ENCODE data around the gene APAF1. TPM values are rescaled to one million over a fixed set of nuclear protein-coding genes. Genes with fewer than 3 reads are reported as not detected.
"Not testable (repeated sequence)": the region's sequence is repeated elsewhere in the genome, so short reads cannot be mapped to it uniquely, and the experiment has no call there.

APAF1 gene
- total and polyA plus RNA-seq, 8 donors: 21.1 to 54.4 (median 41.9) TPM

- peaks cover 0 to 60% of the 10 kb centered on the region in 2 donors for H3K4me1 ChIP-seq
- H3K9me3 ChIP-seq: no peaks in the 10 kb centered on the region
- H3K4me3 ChIP-seq: no peak overlapping the region
- no peaks in the 10 kb centered on the region for H3K36me3 ChIP-seq
- intact Hi-C loops (cut with DNase I): no loop called here
- ATAC-seq (no peak), DNase-seq (no peak)
- no peaks in the 10 kb centered on the region for H3K27me3 ChIP-seq
- H3K27ac ChIP-seq: no peak overlapping the region
- TF ChIP-seq, protein P1, sequence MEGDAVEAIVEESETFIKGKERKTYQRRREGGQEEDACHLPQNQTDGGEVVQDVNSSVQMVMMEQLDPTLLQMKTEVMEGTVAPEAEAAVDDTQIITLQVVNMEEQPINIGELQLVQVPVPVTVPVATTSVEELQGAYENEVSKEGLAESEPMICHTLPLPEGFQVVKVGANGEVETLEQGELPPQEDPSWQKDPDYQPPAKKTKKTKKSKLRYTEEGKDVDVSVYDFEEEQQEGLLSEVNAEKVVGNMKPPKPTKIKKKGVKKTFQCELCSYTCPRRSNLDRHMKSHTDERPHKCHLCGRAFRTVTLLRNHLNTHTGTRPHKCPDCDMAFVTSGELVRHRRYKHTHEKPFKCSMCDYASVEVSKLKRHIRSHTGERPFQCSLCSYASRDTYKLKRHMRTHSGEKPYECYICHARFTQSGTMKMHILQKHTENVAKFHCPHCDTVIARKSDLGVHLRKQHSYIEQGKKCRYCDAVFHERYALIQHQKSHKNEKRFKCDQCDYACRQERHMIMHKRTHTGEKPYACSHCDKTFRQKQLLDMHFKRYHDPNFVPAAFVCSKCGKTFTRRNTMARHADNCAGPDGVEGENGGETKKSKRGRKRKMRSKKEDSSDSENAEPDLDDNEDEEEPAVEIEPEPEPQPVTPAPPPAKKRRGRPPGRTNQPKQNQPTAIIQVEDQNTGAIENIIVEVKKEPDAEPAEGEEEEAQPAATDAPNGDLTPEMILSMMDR (IDR thresholded peaks at IDR 0.05): no peak
Observed at GRCh38 chr12:98638009-98638408, 7.1 kb upstream of the APAF1 start.

GRCh38 chr12:98639491-98639890 is 5.6 kb upstream of the APAF1 start:
- Histone ChIP-seq H3K27me3 (no peaks in the 10 kb centered on the region), H3K36me3 (no peaks in the 10 kb centered on the region), H3K27ac (no peak overlapping the region), H3K4me3 (no peak overlapping the region), H3K4me1 (peaks cover 0 to 66% of the 10 kb centered on the region in 2 donors), H3K9me3 (no peaks in the 10 kb centered on the region)
- intact Hi-C loops (cut with DNase I): no loop called here
- TF ChIP-seq, protein P1 (IDR thresholded peaks at IDR 0.05): no peak
- DNase-seq (no peak), ATAC-seq (no peak)

DNA sequence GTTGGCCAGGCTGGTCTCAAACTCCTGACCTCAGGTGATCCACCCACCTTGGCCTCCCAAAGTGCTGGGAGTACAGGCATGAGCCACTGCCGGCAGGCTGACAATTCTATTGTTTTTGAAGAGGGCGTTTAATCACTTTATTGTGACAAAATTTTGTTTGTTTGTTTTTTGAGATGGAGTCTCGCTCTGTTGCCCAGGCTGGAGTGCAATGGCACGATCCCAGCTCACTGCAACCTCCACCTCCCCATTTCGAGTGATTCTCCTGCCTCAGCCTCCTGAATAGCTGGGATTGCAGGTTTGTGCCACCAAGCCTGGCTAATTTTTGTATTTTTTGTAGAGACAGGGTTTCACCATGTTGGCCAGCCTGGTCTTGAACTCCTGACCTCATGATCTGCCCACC is 2.3 kb upstream of the APAF1 start:
- H3K27me3 ChIP-seq; ATAC-seq; intact Hi-C loops (cut with DNase I); H3K36me3 ChIP-seq; DNase-seq; H3K9me3 ChIP-seq: not testable (repeated sequence)
- H3K27ac ChIP-seq: peak overlapping the region in 1 of 2 donors; percentile 92
- H3K4me3 ChIP-seq: peak overlapping the region in 1 of 2 donors; percentile 100
- peaks cover 12 to 63% of the 10 kb centered on the region in 2 donors for H3K4me1 ChIP-seq

- DNase-seq (no peak), ATAC-seq (peak; percentile 18)
- no peaks in the 10 kb centered on the region for H3K27me3 ChIP-seq
- peak overlapping the region; percentile 91 to 92 for H3K27ac ChIP-seq
- intact Hi-C loops (cut with DNase I): no loop called here
- H3K4me3 ChIP-seq: peak overlapping the region; percentile 96 to 100
- H3K9me3 ChIP-seq: no peaks in the 10 kb centered on the region
- peaks cover 12 to 57% of the 10 kb centered on the region in 2 donors for H3K4me1 ChIP-seq
- TF ChIP-seq, protein P1 (IDR thresholded peaks at IDR 0.05): no peak
- peaks cover 0 to 10% of the 10 kb centered on the region in 2 donors for H3K36me3 ChIP-seq
Observed at GRCh38 chr12:98644433-98644711, 718 bp upstream of the APAF1 start.

DNA sequence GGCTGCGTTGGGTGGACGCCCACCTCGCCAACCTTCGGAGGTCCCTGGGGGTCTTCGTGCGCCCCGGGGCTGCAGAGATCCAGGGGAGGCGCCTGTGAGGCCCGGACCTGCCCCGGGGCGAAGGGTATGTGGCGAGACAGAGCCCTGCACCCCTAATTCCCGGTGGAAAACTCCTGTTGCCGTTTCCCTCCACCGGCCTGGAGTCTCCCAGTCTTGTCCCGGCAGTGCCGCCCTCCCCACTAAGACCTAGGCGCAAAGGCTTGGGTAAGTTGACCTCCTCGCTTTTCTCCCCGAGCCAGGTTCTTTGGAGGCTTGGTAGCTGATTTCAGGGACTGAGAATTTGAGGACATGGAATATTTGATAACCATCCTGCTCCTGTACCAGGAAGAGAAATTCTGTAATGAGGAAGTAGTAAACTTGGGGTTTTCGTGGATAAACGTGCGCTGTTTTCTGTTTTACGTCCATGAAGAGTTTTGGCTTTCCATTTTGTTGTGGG is 530 bp downstream of the APAF1 start:
- Histone ChIP-seq H3K27me3 (no peaks in the 10 kb centered on the region), H3K4me3 (peak overlapping the region; percentile 96 to 100), H3K27ac (peak overlapping the region; percentile 91 to 92), H3K4me1 (peaks cover 12 to 53% of the 10 kb centered on the region in 2 donors), H3K36me3 (peaks cover 0 to 22% of the 10 kb centered on the region in 2 donors), H3K9me3 (no peaks in the 10 kb centered on the region)
- TF ChIP-seq, protein P1 (IDR thresholded peaks at IDR 0.05): no peak
- intact Hi-C loops (cut with DNase I): no loop called here
- peak in 2 of 4 donors; percentile 13 to 17 for DNase-seq
- ATAC-seq: peak; percentile 26
